ENCODE results near the gene NUAK1.
A peak's percentile ranks its signal among the peaks of the same experiment; 100 is the strongest.
"Not testable (repeated sequence)": the region's sequence is repeated elsewhere in the genome, so short reads cannot be mapped to it uniquely, and the experiment has no call there.

The NUAK1 gene

GRCh38 chr12:106145539-106146447 is 7.0 kb upstream of the NUAK1 start:
- DNase-seq = no peak

- no peak for DNase-seq
Measured at GRCh38 chr12:106144847-106145246, 6.1 kb upstream of the NUAK1 start.

- DNase-seq = no peak
Measured at GRCh38 chr12:106142591-106143261, 4.0 kb upstream of the NUAK1 start.

GRCh38 chr12:106141920-106142319 is 3.2 kb upstream of the NUAK1 start:
- DNase-seq = not testable (repeated sequence)

- DNase-seq = no peak
Measured at GRCh38 chr12:106141452-106141851, 2.7 kb upstream of the NUAK1 start.

- DNase-seq = no peak
Measured at GRCh38 chr12:106141003-106141402, 2.2 kb upstream of the NUAK1 start.

- no peak for DNase-seq
Measured at GRCh38 chr12:106140223-106140986, 1.7 kb upstream of the NUAK1 start.

GRCh38 chr12:106139422-106140171 is 843 bp upstream of the NUAK1 start:
- no peak for DNase-seq

- DNase-seq = no peak
Measured at GRCh38 chr12:106138357-106138632, 459 bp downstream of the NUAK1 start.

GRCh38 chr12:106137530-106138356 is 1.0 kb downstream of the NUAK1 start:
- DNase-seq = no peak

GRCh38 chr12:106136263-106136662 is 2.5 kb downstream of the NUAK1 start:
- DNase-seq = peak; percentile 73

GRCh38 chr12:106135781-106136180 is 3.0 kb downstream of the NUAK1 start:
- DNase-seq = no peak

GRCh38 chr12:106135075-106135474 is 3.7 kb downstream of the NUAK1 start:
- DNase-seq = no peak

GRCh38 chr12:106134294-106134949 is 4.3 kb downstream of the NUAK1 start:
- no peak for DNase-seq

- no peak for DNase-seq
Measured at GRCh38 chr12:106133136-106134087, 5.3 kb downstream of the NUAK1 start.

GRCh38 chr12:106132175-106133135 is 6.3 kb downstream of the NUAK1 start:
- no peak for DNase-seq

- no peak for DNase-seq
Measured at GRCh38 chr12:106131676-106132075, 7.1 kb downstream of the NUAK1 start.

- DNase-seq = no peak
Measured at GRCh38 chr12:106130474-106131113, 8.2 kb downstream of the NUAK1 start.

All from activated T-cell treated with anti-CD3 and anti-CD28 coated beads, Interleukin-2, amount 50 U/mL, for 1 hour (primary cell).